GM12878 (cell line): ENCODE data around the gene ADAM10. TPM values are rescaled to one million over a fixed set of nuclear protein-coding genes. Genes with fewer than 3 reads are reported as not detected.

Source experiments
- ATAC-seq: fragments of 200-7000 bp; cut with Tn5 transposase; 3 replicates; pipeline ENCODE4 v1.9.1; 2020; ENCODE audit warnings: mild to moderate bottlenecking, moderate library complexity
- BruUV-seq: library from RNA; stranded (reverse); fragments of 400-500 nt; replicated peaks from 2 replicates; lab custom pipeline; 2021; lab: Mats Ljungman, UMichigan
- CTCF ChIA-PET: fragments of 300-600 bp; sonication (Branson Sonifier 250); formaldehyde crosslinking; extraction: SDS; loops from one replicate; lab custom pipeline; 2021; ENCODE audit warnings: inconsistent platforms; lab: Yijun Ruan, JAX
- POLR2A ChIA-PET: fragments of 350-600 bp; formaldehyde crosslinking; extraction: SDS; loops from one replicate; lab custom pipeline; 2021; ENCODE audit warnings: inconsistent platforms; lab: Charles Lee
- RAD21 ChIA-PET: fragments of 300-600 bp; sonication (Branson Sonifier 250); formaldehyde crosslinking; loops from one replicate; lab custom pipeline; 2023; ENCODE audit warnings: antibody characterized with exemption; ENCODE audit not compliant: unreplicated experiment; lab: Charles Lee
- SMC1A ChIA-PET: fragments of 300-600 bp; sonication (Branson Sonifier 250); formaldehyde crosslinking; loops from one replicate; lab custom pipeline; 2023; ENCODE audit not compliant: unreplicated experiment, uncharacterized antibody; lab: Charles Lee
- DNase-seq: peaks from one replicate; pipeline ENCODE4 v3.0.0-alpha.2; 2011; ENCODE audit warnings: low read depth, low spot score
- FAIRE-seq: peaks from 3 replicates; lab custom pipeline; 2011; peaks lifted over from hg19 to GRCh38; lab: Jason Lieb, UNC
- H2AFZ ChIP-seq: 2 replicates; pipeline ENCODE4 v1.6.0; 2011; ENCODE audit warnings: low read depth, low read length, control low read depth; ENCODE audit not compliant: control insufficient read depth
- H3K27ac ChIP-seq: 2 replicates; pipeline ENCODE4 v1.5.1; 2011; ENCODE audit warnings: control low read depth; ENCODE audit not compliant: control insufficient read depth, insufficient read depth
- H3K27me3 ChIP-seq, 2 experiments: replicated peaks in 1 of 2; 2 replicates each; pipeline versions ENCODE4 v1.6.0 to v1.6.1; 2011; ENCODE audit warnings: low read length in 1 of 2; ENCODE audit not compliant: control insufficient read depth in 2 of 2, insufficient read depth in 2 of 2
- H3K36me3 ChIP-seq, 2 experiments: 2 replicates each; pipeline ENCODE4 v1.5.1; 2011; ENCODE audit warnings: low read length in 1 of 2; ENCODE audit not compliant: control insufficient read depth in 2 of 2, insufficient read depth in 2 of 2
- H3K4me1 ChIP-seq: 2 replicates; pipeline ENCODE4 v1.6.1; 2011; ENCODE audit warnings: mild to moderate bottlenecking, low read length, moderate library complexity, mixed read lengths; ENCODE audit not compliant: control insufficient read depth, insufficient read depth
- H3K4me2 ChIP-seq: 2 replicates; pipeline ENCODE4 v1.6.0; 2011; ENCODE audit warnings: control low read depth; ENCODE audit not compliant: control insufficient read depth, insufficient read depth
- H3K4me3 ChIP-seq: fragments of 200-600 bp; sonication (generic); 2 replicates; pipeline ENCODE4 v1.5.1; 2016
- H3K79me2 ChIP-seq: 2 replicates; pipeline ENCODE4 v1.6.0; 2011; ENCODE audit warnings: low read length; ENCODE audit not compliant: control insufficient read depth, insufficient read depth
- H3K9ac ChIP-seq: 2 replicates; pipeline ENCODE4 v1.8.0; 2011; ENCODE audit warnings: low read length, control low read depth, mixed read lengths; ENCODE audit not compliant: control insufficient read depth, insufficient read depth
- H3K9me3 ChIP-seq: replicated peaks from 3 replicates; pipeline ENCODE4 v1.5.1; 2011; ENCODE audit warnings: mild to moderate bottlenecking, low read length; ENCODE audit not compliant: control insufficient read depth, insufficient read depth
- H4K20me1 ChIP-seq: 2 replicates; pipeline ENCODE4 v1.6.0; 2011; ENCODE audit not compliant: control insufficient read depth, insufficient read depth
- BCL3 ChIP-seq: IDR thresholded peaks from 2 replicates; pipeline ENCODE4 v1.6.1; 2011; ENCODE audit warnings: borderline replicate concordance, low read depth, mild to moderate bottlenecking, moderate library complexity, low read length; ENCODE audit not compliant: insufficient read depth, poor library complexity, severe bottlenecking
- BMI1 ChIP-seq: fragments of 450-650 bp; IDR thresholded peaks from 2 replicates; pipeline ENCODE4 v1.6.1; 2016; ENCODE audit warnings: mild to moderate bottlenecking, moderate library complexity, borderline replicate concordance
- CREM ChIP-seq: IDR thresholded peaks from 2 replicates; pipeline ENCODE4 v1.6.1; 2014; ENCODE audit warnings: antibody characterized with exemption, low read depth
- CUX1 ChIP-seq: IDR thresholded peaks from 2 replicates; pipeline ENCODE4 v1.6.1; 2012; ENCODE audit warnings: improper control_type of control experiment, low read depth, low read length; ENCODE audit not compliant: insufficient replicate concordance
- ETV6 ChIP-seq, 2 experiments: fragments of 450-650 bp in 1 of 2; IDR thresholded peaks in 1 of 2; conservative IDR thresholded peaks in 1 of 2; 2 replicates each; pipeline ENCODE4 v1.6.1; 2014; ENCODE audit warnings: antibody characterized with exemption in 1 of 2, borderline replicate concordance in 1 of 2, low read depth in 1 of 2, mild to moderate bottlenecking in 1 of 2, moderate library complexity in 1 of 2
- GABPA ChIP-seq: IDR thresholded peaks from 2 replicates; pipeline ENCODE4 v1.6.1; 2014; ENCODE audit warnings: antibody characterized with exemption, low read depth, mild to moderate bottlenecking, inconsistent platforms
- HDAC2 ChIP-seq: fragments of 200-600 bp; sonication (generic); IDR thresholded peaks from 2 replicates; pipeline ENCODE4 v1.6.1; 2017
- NFIC ChIP-seq: IDR thresholded peaks from 2 replicates; pipeline ENCODE4 v1.6.1; 2012; ENCODE audit warnings: low read depth, mild to moderate bottlenecking, inconsistent platforms, low read length, moderate library complexity
- SMC3 ChIP-seq: IDR thresholded peaks from 2 replicates; pipeline ENCODE4 v1.6.1; 2011; ENCODE audit warnings: low read length, improper control_type of control experiment, borderline replicate concordance
- SUZ12 ChIP-seq: fragments of 200-600 bp; sonication (generic); IDR thresholded peaks from one replicate; pipeline ENCODE4 v1.6.1; 2018; ENCODE audit warnings: antibody characterized with exemption, mild to moderate bottlenecking; ENCODE audit not compliant: unreplicated experiment
- ZNF24 ChIP-seq: fragments of 450-650 bp; IDR thresholded peaks from 2 replicates; pipeline ENCODE4 v1.6.1; 2017; ENCODE audit warnings: antibody characterized with exemption, mild to moderate bottlenecking
- ZNF384 ChIP-seq: IDR thresholded peaks from 2 replicates; pipeline ENCODE4 v1.6.1; 2012; ENCODE audit warnings: low read depth, mild to moderate bottlenecking, low read length, improper control_type of control experiment, borderline replicate concordance
- ZNF622 ChIP-seq: fragments of 450-650 bp; IDR thresholded peaks from 2 replicates; pipeline ENCODE4 v1.6.1; 2017; ENCODE audit warnings: mild to moderate bottlenecking, inconsistent platforms
- ZNF687 ChIP-seq: fragments of 450-650 bp; IDR thresholded peaks from 2 replicates; pipeline ENCODE4 v1.6.1; 2017; ENCODE audit warnings: mild to moderate bottlenecking, moderate library complexity
- WGBS: methylation state at CpG from one replicate; pipeline ENCODE4 v1.1.6; 2016; ENCODE audit warnings: low lambda C conversion rate; ENCODE audit not compliant: insufficient replicate concordance, insufficient coverage; ENCODE audit errors: missing lambda C conversion rate; 5-methylcytosine and 5-hydroxymethylcytosine counted together
- in situ Hi-C: fragments of 300-500 bp; cut with MboI; formaldehyde crosslinking; loops from 9 replicates; pipeline ENCODE4 v1.14.3; 2018; ENCODE audit warnings: mixed read lengths
- intact Hi-C: fragments of 100-400 bp; cut with micrococcal nuclease; formaldehyde crosslinking; loops from one replicate; pipeline ENCODE4 v1.14.2; 2022; ENCODE audit not compliant: unreplicated experiment
- polyA plus RNA-seq, 11 experiments: library from polyadenylated mRNA; depleted of rRNA in 4 of 11; unstranded in 6 of 11; stranded (reverse) in 5 of 11; fragments of >200 nt; fragmentation: Nextera tagmentation in 4 of 11; fragmentation: Illumina TruSeq in 1 of 11; extraction: Ambion mirVana in 4 of 11; extraction: Trizol in 1 of 11; gene quantifications; 1 replicate in 1 of 11; 2 replicates in 10 of 11; pipeline versions ENCODE4 v1.2.1 to v1.2.3, GENCODE V29; 2011 to 2016; ENCODE audit warnings: inconsistent platforms in 2 of 11, missing spikeins in 2 of 11, low read depth in 1 of 11
- total RNA-seq, 4 experiments: library from RNA; depleted of rRNA in 3 of 4; stranded (reverse); fragments of >200 nt in 3 of 4; fragmentation: Illumina TruSeq in 1 of 4; extraction: Trizol in 1 of 4; gene quantifications; 2 replicates each; pipeline versions ENCODE4 v1.2.1 to v1.2.3, GENCODE V29; 2013 to 2021

ADAM10 gene
- total and polyA plus RNA-seq, 10 of the 15 experiments (the other 5 are each of a cell fraction or from before 2014, with no cell fraction given) = 10.0 to 88.9 (median 51.7) TPM

GRCh38 chr15:58762731-58763130, 13.2 kb upstream of the ADAM10 start:
- Histone ChIP-seq H3K9me3 (peaks cover 3% of the 10 kb centered on the region; the same call in 2 of the 3 replicates), H3K27ac (no peak overlapping the region), H3K4me2 (no peak overlapping the region), H3K79me2 (no peaks in the 10 kb centered on the region), H2AFZ (no peak overlapping the region), H3K4me3 (no peak overlapping the region), H3K4me1 (no peaks in the 10 kb centered on the region), H4K20me1 (no peaks in the 10 kb centered on the region), H3K27me3 (no peaks in the 10 kb centered on the region), H3K9ac (no peak overlapping the region), H3K36me3 (no peaks in the 10 kb centered on the region)
- in situ Hi-C loops (no loop called here), intact Hi-C loops (no loop called here)
- ChIA-PET RAD21 (no interaction called here), POLR2A (no interaction called here), SMC1A (interaction anchor here (0.7 to 1.0 kb wide), 3 partner anchors 15 to 489 kb away, joined by 3 read pairs; no protein-coding TSS in a partner anchor), CTCF (interaction anchor here (1.3 to 4.4 kb wide), 3 partner anchors 12 to 535 kb away, joined by 3 to 17 read pairs (median 4); no protein-coding TSS in a partner anchor)
- no peak for TF ChIP-seq HDAC2
- no peak for TF ChIP-seq BMI1
- TF ChIP-seq ZNF687 = no peak
- TF ChIP-seq ZNF384 = no peak
- no peak for TF ChIP-seq ETV6 (conservative IDR thresholded peaks at IDR 0.05 in 1 of 2, IDR thresholded peaks at IDR 0.05 in 1 of 2; ENCODE audit: borderline replicate concordance in 1 of 2, low read depth in 1 of 2)
- no peak for TF ChIP-seq CUX1
- no peak for TF ChIP-seq BCL3
- TF ChIP-seq ZNF24 = no peak
- no peak for TF ChIP-seq SMC3
- TF ChIP-seq CREM = no peak
- TF ChIP-seq GABPA = no peak
- TF ChIP-seq ZNF622 = no peak
- TF ChIP-seq SUZ12 = no peak
- no peak for TF ChIP-seq NFIC
- 57% methylated on average over 1 of the region's 1 CpG for WGBS
- BruUV-seq = no TSS peak
- ATAC-seq = no peak
- no peak for FAIRE-seq
- DNase-seq = no peak
